HepG2 (cell line): ENCODE data around the gene ELOA2. TPM values are rescaled to one million over a fixed set of nuclear protein-coding genes. Genes with fewer than 3 reads are reported as not detected.

Source experiments
- ATAC-seq: fragments of 200-7000 bp; cut with Tn5 transposase; 3 replicates; pipeline ENCODE4 v1.9.1; 2020; ENCODE audit warnings: mild to moderate bottlenecking, moderate library complexity
- BruUV-seq: library from RNA; stranded (reverse); fragments of 400-500 nt; replicated peaks from 2 replicates; lab custom pipeline; 2021; lab: Mats Ljungman, UMichigan
- CTCF ChIA-PET: fragments of 300-600 bp; formaldehyde crosslinking; extraction: SDS; loops from one replicate; lab custom pipeline; 2021; ENCODE audit warnings: low total read pairs, inconsistent platforms, low intra/inter-chr PET ratio; lab: Yijun Ruan, JAX
- POLR2A ChIA-PET: fragments of 350-600 bp; sonication (Branson Sonifier 250); formaldehyde crosslinking; loops from one replicate; lab custom pipeline; 2020; ENCODE audit warnings: antibody characterized with exemption, inconsistent platforms; lab: Yijun Ruan, JAX
- DNase-seq: peaks from one replicate; pipeline ENCODE4 v3.0.0-alpha.2; 2015; ENCODE audit warnings: low spot score
- FAIRE-seq: peaks from 3 replicates; lab custom pipeline; 2011; peaks lifted over from hg19 to GRCh38; lab: Jason Lieb, UNC
- H2AFZ ChIP-seq: one replicate; pipeline ENCODE4 v1.6.1; 2011; ENCODE audit warnings: low read length, inconsistent platforms
- H3K27ac ChIP-seq: fragments of 300-600 bp; 3 replicates; pipeline ENCODE4 v1.8.0; 2011; ENCODE audit warnings: mixed run types, mild to moderate bottlenecking, mixed read lengths, low read length, inconsistent platforms; ENCODE audit not compliant: insufficient read depth; ENCODE audit errors: extremely low read length
- H3K27me3 ChIP-seq, 2 experiments: fragments of 200-600 bp in 1 of 2; 2 replicates in 1 of 2; 3 replicates in 1 of 2; pipeline versions ENCODE4 v1.6.0 to v1.8.0; 2011; ENCODE audit warnings: low read length in 2 of 2, mild to moderate bottlenecking in 2 of 2, moderate library complexity in 2 of 2, inconsistent platforms in 1 of 2; ENCODE audit not compliant: insufficient read depth in 2 of 2, control insufficient read depth in 1 of 2
- H3K36me3 ChIP-seq, 2 experiments: fragments of 200-600 bp in 1 of 2; replicated peaks in 1 of 2; 2 replicates in 1 of 2; 3 replicates in 1 of 2; pipeline versions ENCODE4 v1.5.1 to v1.8.0; 2011; ENCODE audit warnings: low read length in 2 of 2, inconsistent platforms in 1 of 2; ENCODE audit not compliant: insufficient read depth in 2 of 2, control insufficient read depth in 1 of 2
- H3K4me1 ChIP-seq: 2 replicates; pipeline ENCODE4 v1.5.1; 2012; ENCODE audit warnings: low read length, inconsistent platforms; ENCODE audit not compliant: insufficient read depth
- H3K4me2 ChIP-seq: 2 replicates; pipeline ENCODE4 v1.6.0; 2011; ENCODE audit warnings: low read depth, low read length, inconsistent platforms
- H3K4me3 ChIP-seq, 3 experiments: fragments of 200-600 bp in 1 of 3; sonication (generic), shearing (Covaris generic) in 1 of 3; replicated peaks in 1 of 3; 2 replicates each; pipeline ENCODE4 v1.5.1; 2011 to 2016; ENCODE audit warnings: low read length in 3 of 3, inconsistent platforms in 2 of 3, low read depth in 2 of 3, mild to moderate bottlenecking in 2 of 3, control low read depth in 1 of 3, mixed read lengths in 1 of 3; ENCODE audit not compliant: insufficient read depth in 1 of 3
- H3K79me2 ChIP-seq: one replicate; pipeline ENCODE4 v1.6.1; 2011; ENCODE audit warnings: low read length, inconsistent platforms; ENCODE audit not compliant: insufficient read depth
- H3K9ac ChIP-seq: 2 replicates; pipeline ENCODE4 v1.6.0; 2011; ENCODE audit warnings: mild to moderate bottlenecking, low read depth, low read length, inconsistent platforms; ENCODE audit not compliant: insufficient read depth
- H3K9me3 ChIP-seq: 2 replicates; pipeline ENCODE4 v1.5.1; 2012; ENCODE audit warnings: mild to moderate bottlenecking, low read length
- H4K20me1 ChIP-seq: 2 replicates; pipeline ENCODE4 v1.6.0; 2011; ENCODE audit warnings: inconsistent platforms, mild to moderate bottlenecking, low read length, moderate library complexity; ENCODE audit not compliant: insufficient read depth
- FOXJ3 ChIP-seq: sonication (generic); formaldehyde crosslinking; IDR thresholded peaks from 2 replicates; pipeline ENCODE4 v1.4.0; 2020; ENCODE audit warnings: missing genetic modification reagents, mild to moderate bottlenecking, borderline replicate concordance
- KDM5A ChIP-seq: fragments of 200-600 bp; sonication (generic); IDR thresholded peaks from 2 replicates; pipeline ENCODE4 v1.7.0; 2018; ENCODE audit warnings: antibody characterized with exemption, mild to moderate bottlenecking, low read length, borderline replicate concordance
- MAFF ChIP-seq: IDR thresholded peaks from 2 replicates; pipeline ENCODE4 v1.6.1; 2011; ENCODE audit warnings: low read depth, low read length, improper control_type of control experiment
- MED1 ChIP-seq: sonication (generic); formaldehyde crosslinking; IDR thresholded peaks from 2 replicates; pipeline ENCODE4 v1.4.0; 2020; ENCODE audit warnings: missing genetic modification reagents
- RBFOX2 ChIP-seq: fragments of 200-400 bp; formaldehyde crosslinking; IDR thresholded peaks from 2 replicates; pipeline ENCODE4 v1.6.1; 2017; ENCODE audit warnings: low read depth, mild to moderate bottlenecking, low read length
- SAFB2 ChIP-seq: sonication (generic); formaldehyde crosslinking; IDR thresholded peaks from 2 replicates; pipeline ENCODE4 v1.5.1; 2020; ENCODE audit warnings: missing genetic modification reagents, low read depth, mild to moderate bottlenecking, borderline replicate concordance
- SOX5 ChIP-seq: IDR thresholded peaks from 2 replicates; pipeline ENCODE4 v1.6.1; 2016; ENCODE audit warnings: borderline replicate concordance
- SP140L ChIP-seq: sonication (generic); formaldehyde crosslinking; IDR thresholded peaks from 2 replicates; pipeline ENCODE4 v1.4.0; 2020; ENCODE audit warnings: missing genetic modification reagents, borderline replicate concordance
- ZFP1 ChIP-seq: IDR thresholded peaks from 2 replicates; pipeline ENCODE4 v1.6.1; 2016
- WGBS: methylation state at CpG from one replicate; pipeline ENCODE4 v1.1.6; 2017; ENCODE audit warnings: low lambda C conversion rate; 5-methylcytosine and 5-hydroxymethylcytosine counted together
- in situ Hi-C: cut with HindIII; loops from 2 replicates; pipeline ENCODE4 v1.10.0; 2017; ENCODE audit warnings: low pct_unique_long_range_greater_than_20kb; ENCODE audit not compliant: extremely low pct_ligation_motif_present
- intact Hi-C: fragments of 100-400 bp; cut with micrococcal nuclease; formaldehyde crosslinking; loops from one replicate; pipeline ENCODE4 v1.10.0; 2022; ENCODE audit not compliant: unreplicated experiment
- polyA plus RNA-seq, 8 experiments: library from polyadenylated mRNA; depleted of rRNA in 3 of 8; stranded (reverse) in 7 of 8; unstranded in 1 of 8; fragments of >200 nt; fragmentation: Illumina TruSeq in 4 of 8; extraction: Trizol in 4 of 8; gene quantifications; 2 replicates each; pipeline versions ENCODE4 v1.2.1 to v1.2.3, GENCODE V29; 2011 to 2016; ENCODE audit warnings: low read depth in 4 of 8, missing spikeins in 1 of 8, mixed read lengths in 1 of 8; ENCODE audit not compliant: insufficient read depth in 1 of 8
- total RNA-seq, 5 experiments: library from RNA; depleted of rRNA; stranded (reverse); fragments of >200 nt; fragmentation: Illumina TruSeq; extraction: Trizol; gene quantifications; 2 replicates each; pipeline ENCODE4 v1.2.3, GENCODE V29; 2016; ENCODE audit warnings: low read depth in 1 of 5
- TF ChIP-seq, protein P1 (sequence below): sonication (generic); formaldehyde crosslinking; IDR thresholded peaks from 2 replicates; pipeline ENCODE4 v1.5.0; 2020; ENCODE audit warnings: missing genetic modification reagents

ELOA2 gene
- total and polyA plus RNA-seq, 2 of the 13 experiments (the other 11 are each of a cell fraction or from before 2014, with no cell fraction given): not detected

- 29% methylated on average over 6 of the region's 6 CpGs for WGBS
- Histone ChIP-seq H3K27ac (no peak overlapping the region), H3K36me3 (no peaks in the 10 kb centered on the region), H3K79me2 (no peaks in the 10 kb centered on the region), H3K9me3 (no peaks in the 10 kb centered on the region), H3K4me1 (no peaks in the 10 kb centered on the region), H3K27me3 (peaks cover 0 to 5% of the 10 kb centered on the region in 2 experiments; a peak in 1 of 5 replicates), H4K20me1 (no peaks in the 10 kb centered on the region), H3K9ac (no peak overlapping the region), H3K4me2 (no peak overlapping the region), H2AFZ (no peak overlapping the region), H3K4me3 (no peak overlapping the region)
- intact Hi-C loops (no loop called here), in situ Hi-C loops (no loop called here)
- ChIA-PET POLR2A (no interaction called here), CTCF (no interaction called here)
- BruUV-seq: no TSS peak
- TF ChIP-seq, protein P1, sequence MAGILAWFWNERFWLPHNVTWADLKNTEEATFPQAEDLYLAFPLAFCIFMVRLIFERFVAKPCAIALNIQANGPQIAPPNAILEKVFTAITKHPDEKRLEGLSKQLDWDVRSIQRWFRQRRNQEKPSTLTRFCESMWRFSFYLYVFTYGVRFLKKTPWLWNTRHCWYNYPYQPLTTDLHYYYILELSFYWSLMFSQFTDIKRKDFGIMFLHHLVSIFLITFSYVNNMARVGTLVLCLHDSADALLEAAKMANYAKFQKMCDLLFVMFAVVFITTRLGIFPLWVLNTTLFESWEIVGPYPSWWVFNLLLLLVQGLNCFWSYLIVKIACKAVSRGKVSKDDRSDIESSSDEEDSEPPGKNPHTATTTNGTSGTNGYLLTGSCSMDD (CRISPR knock-in tag): no peak
- TF ChIP-seq SP140L (CRISPR knock-in tag): no peak
- TF ChIP-seq KDM5A: no peak
- no peak for TF ChIP-seq MED1 (CRISPR knock-in tag)
- DNase-seq (no peak), ATAC-seq (no peak), FAIRE-seq (no peak)
Measured at GRCh38 chr18:47040982-47041381, 5.6 kb upstream of the ELOA2 start.

DNA sequence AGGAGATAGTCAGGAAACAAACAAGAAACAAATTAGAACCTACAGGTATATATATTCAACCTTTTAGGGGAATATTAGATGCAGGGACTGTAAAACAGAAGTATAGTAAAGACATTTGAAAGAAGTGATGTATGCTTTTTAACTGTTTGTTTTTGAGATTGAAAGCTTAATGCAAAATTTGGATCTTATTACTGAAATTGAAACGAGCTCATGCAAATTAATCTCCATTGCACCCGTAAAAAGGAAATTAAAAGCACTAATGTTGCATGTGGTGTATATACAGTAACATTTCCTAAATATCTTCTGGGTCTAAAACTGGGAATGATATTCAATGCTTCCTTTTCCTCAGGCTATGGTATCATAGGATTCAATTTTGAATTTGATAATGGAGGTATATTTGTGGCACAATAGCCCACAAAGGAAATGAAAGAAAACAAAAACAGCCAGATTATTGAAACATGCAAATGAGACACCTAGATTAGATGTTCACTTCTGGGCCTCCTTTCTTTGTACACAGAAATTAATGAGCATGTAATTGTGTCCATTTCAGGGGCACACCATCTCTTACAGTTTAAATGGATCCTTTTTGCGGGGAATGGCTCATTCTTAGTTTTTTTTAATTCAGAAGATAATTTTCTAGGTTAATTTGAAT lies 1.6 kb upstream of the ELOA2 start:
- Histone ChIP-seq H3K4me2 (no peak overlapping the region), H4K20me1 (no peaks in the 10 kb centered on the region), H3K4me1 (no peaks in the 10 kb centered on the region), H3K9me3 (no peaks in the 10 kb centered on the region), H3K79me2 (no peaks in the 10 kb centered on the region), H3K27me3 (peaks cover 3 to 33% of the 10 kb centered on the region in 2 experiments), H3K9ac (no peak overlapping the region), H3K36me3 (no peaks in the 10 kb centered on the region), H3K4me3 (no peak overlapping the region), H2AFZ (no peak overlapping the region), H3K27ac (no peak overlapping the region)
- no peak for FAIRE-seq
- 1% methylated on average over 3 of the region's 3 CpGs for WGBS
- ChIA-PET POLR2A (no interaction called here), CTCF (interaction anchor here (1.1 kb wide), 1 partner anchor 87 kb away, joined by 4 read pairs; no protein-coding TSS in a partner anchor)
- DNase-seq: no peak
- no peak for ATAC-seq
- in situ Hi-C loops (no loop called here), intact Hi-C loops (no loop called here)
- TF ChIP-seq SOX5 (CRISPR knock-in tag) (no peak), ZFP1 (CRISPR knock-in tag) (no peak), SAFB2 (no peak), MAFF (no peak), RBFOX2 (no peak), FOXJ3 (CRISPR knock-in tag) (no peak)
- BruUV-seq: no TSS peak
